ENCODE results near the gene NUAK2.

Gene NUAK2

GRCh38 chr1:205319081-205320018 is 2.2 kb downstream of the NUAK2 start:
- no peak for DNase-seq
- Histone ChIP-seq H3K4me3 (ENCODE audit: insufficient read depth, low read depth, low read length, poor library complexity, severe bottlenecking) (peak overlapping the region; percentile 94), H3K27ac (ENCODE audit: insufficient read depth, low read length, poor library complexity, severe bottlenecking) (peak overlapping the region; percentile 26)

GRCh38 chr1:205318231-205318991 is 3.1 kb downstream of the NUAK2 start:
- H3K27ac ChIP-seq (ENCODE audit: insufficient read depth, low read length, poor library complexity, severe bottlenecking) = no peak overlapping the region
- no peaks in the 10 kb centered on the region for H3K9me3 ChIP-seq (ENCODE audit: control insufficient read depth, low read length)
- H3K27me3 ChIP-seq (replicated peaks; ENCODE audit: control insufficient read depth, insufficient read depth, low read length, poor library complexity, severe bottlenecking) = no peaks in the 10 kb centered on the region
- DNase-seq = no peak
- H3K4me1 ChIP-seq (ENCODE audit: control insufficient read depth, insufficient read depth, low read length, poor library complexity, severe bottlenecking) = peaks cover 68% of the 10 kb centered on the region
- H3K4me3 ChIP-seq (ENCODE audit: insufficient read depth, low read depth, low read length, poor library complexity, severe bottlenecking) = peak overlapping the region; percentile 94
- no peaks in the 10 kb centered on the region for H3K36me3 ChIP-seq (ENCODE audit: control insufficient read depth, insufficient read depth, low read length)

More at GRCh38 chr1:205319081-205320018, 2.2 kb downstream of the NUAK2 start:
- Histone ChIP-seq H3K9me3 (ENCODE audit: control insufficient read depth, low read length) (no peaks in the 10 kb centered on the region), H3K27me3 (replicated peaks; ENCODE audit: control insufficient read depth, insufficient read depth, low read length, poor library complexity, severe bottlenecking) (no peaks in the 10 kb centered on the region), H3K4me1 (ENCODE audit: control insufficient read depth, insufficient read depth, low read length, poor library complexity, severe bottlenecking) (peaks cover 58% of the 10 kb centered on the region), H3K36me3 (ENCODE audit: control insufficient read depth, insufficient read depth, low read length) (no peaks in the 10 kb centered on the region)

DNA sequence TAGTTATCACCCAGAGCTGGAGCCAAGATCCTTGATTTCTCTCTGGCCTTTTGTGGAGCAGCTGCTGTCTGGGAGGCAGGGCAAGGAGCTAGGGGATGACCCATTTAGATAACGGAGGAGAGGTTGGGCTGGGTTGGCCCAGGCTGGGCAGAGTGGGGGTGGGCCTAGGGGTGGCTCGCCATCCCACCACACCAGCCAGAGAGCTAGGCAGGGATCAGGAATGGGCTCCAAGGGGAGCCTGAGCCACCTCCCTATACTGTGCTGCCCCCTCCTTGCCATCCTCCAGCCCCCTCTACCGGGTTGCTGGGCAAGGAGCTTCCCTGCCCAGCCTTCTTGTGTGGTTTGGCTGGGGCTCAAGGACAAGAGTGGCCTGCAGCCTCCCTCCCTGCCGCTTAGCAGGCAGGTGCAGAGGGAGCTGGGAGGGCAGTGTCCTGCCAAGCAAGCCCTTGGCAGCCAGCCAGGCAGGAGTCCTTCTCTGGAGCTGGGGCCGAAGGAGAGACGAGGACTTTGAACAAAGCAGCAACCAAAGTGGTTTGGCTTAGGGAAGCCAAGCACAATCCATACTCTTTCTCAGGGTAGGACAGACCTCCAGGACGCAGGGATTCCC is 4.1 kb downstream of the NUAK2 start:
- Histone ChIP-seq H3K36me3 (ENCODE audit: control insufficient read depth, insufficient read depth, low read length) (no peaks in the 10 kb centered on the region), H3K4me3 (ENCODE audit: insufficient read depth, low read depth, low read length, poor library complexity, severe bottlenecking) (no peak overlapping the region), H3K27me3 (replicated peaks; ENCODE audit: control insufficient read depth, insufficient read depth, low read length, poor library complexity, severe bottlenecking) (no peaks in the 10 kb centered on the region), H3K27ac (ENCODE audit: insufficient read depth, low read length, poor library complexity, severe bottlenecking) (no peak overlapping the region), H3K4me1 (ENCODE audit: control insufficient read depth, insufficient read depth, low read length, poor library complexity, severe bottlenecking) (peaks cover 72% of the 10 kb centered on the region), H3K9me3 (ENCODE audit: control insufficient read depth, low read length) (no peaks in the 10 kb centered on the region)
- DNase-seq = no peak

GRCh38 chr1:205316161-205316566 is 5.4 kb downstream of the NUAK2 start:
- no peaks in the 10 kb centered on the region for H3K27me3 ChIP-seq (replicated peaks; ENCODE audit: control insufficient read depth, insufficient read depth, low read length, poor library complexity, severe bottlenecking)
- H3K36me3 ChIP-seq (ENCODE audit: control insufficient read depth, insufficient read depth, low read length) = peaks cover 10% of the 10 kb centered on the region
- peaks cover 67% of the 10 kb centered on the region for H3K4me1 ChIP-seq (ENCODE audit: control insufficient read depth, insufficient read depth, low read length, poor library complexity, severe bottlenecking)
- H3K9me3 ChIP-seq (ENCODE audit: control insufficient read depth, low read length) = no peaks in the 10 kb centered on the region
- no peak overlapping the region for H3K4me3 ChIP-seq (ENCODE audit: insufficient read depth, low read depth, low read length, poor library complexity, severe bottlenecking)
- H3K27ac ChIP-seq (ENCODE audit: insufficient read depth, low read length, poor library complexity, severe bottlenecking) = peak overlapping the region; percentile 12
- no peak for DNase-seq

DNA sequence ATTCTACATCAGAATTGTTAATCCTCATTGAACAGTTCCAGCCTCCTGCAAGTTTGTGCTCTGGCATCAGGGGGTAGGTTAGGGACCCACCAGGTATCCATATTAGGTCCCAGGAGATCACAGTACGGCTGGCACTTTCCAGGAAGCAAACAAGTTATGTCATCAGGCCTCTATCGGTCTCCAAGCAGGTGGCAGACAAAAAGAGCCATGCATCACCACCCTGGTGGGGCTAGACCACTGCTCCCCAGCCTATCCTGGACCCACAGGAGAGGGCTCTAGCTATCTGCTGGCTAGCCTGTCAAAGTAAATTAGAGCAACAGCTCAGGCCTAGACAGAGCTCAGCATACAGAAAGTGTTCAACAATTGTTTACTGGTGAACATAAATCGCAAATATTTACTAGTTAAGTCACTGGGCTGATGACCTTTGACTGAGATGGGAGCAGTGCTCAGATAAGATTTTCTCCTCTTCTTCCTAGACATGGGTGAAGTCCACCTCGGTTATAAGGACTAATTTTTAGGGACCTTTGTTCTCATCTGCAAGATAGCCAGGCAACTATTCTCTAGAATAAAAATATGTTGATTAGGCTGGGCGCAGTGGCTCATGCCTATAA is 6.4 kb downstream of the NUAK2 start:
- no peaks in the 10 kb centered on the region for H3K27me3 ChIP-seq (replicated peaks; ENCODE audit: control insufficient read depth, insufficient read depth, low read length, poor library complexity, severe bottlenecking)
- DNase-seq = no peak
- H3K4me3 ChIP-seq (ENCODE audit: insufficient read depth, low read depth, low read length, poor library complexity, severe bottlenecking) = no peak overlapping the region
- H3K36me3 ChIP-seq (ENCODE audit: control insufficient read depth, insufficient read depth, low read length) = peaks cover 20% of the 10 kb centered on the region
- peaks cover 67% of the 10 kb centered on the region for H3K4me1 ChIP-seq (ENCODE audit: control insufficient read depth, insufficient read depth, low read length, poor library complexity, severe bottlenecking)
- no peak overlapping the region for H3K27ac ChIP-seq (ENCODE audit: insufficient read depth, low read length, poor library complexity, severe bottlenecking)
- H3K9me3 ChIP-seq (ENCODE audit: control insufficient read depth, low read length) = no peaks in the 10 kb centered on the region

- Histone ChIP-seq H3K4me3 (ENCODE audit: insufficient read depth, low read depth, low read length, poor library complexity, severe bottlenecking) (peak overlapping the region; percentile 24), H3K27me3 (replicated peaks; ENCODE audit: control insufficient read depth, insufficient read depth, low read length, poor library complexity, severe bottlenecking) (no peaks in the 10 kb centered on the region), H3K4me1 (ENCODE audit: control insufficient read depth, insufficient read depth, low read length, poor library complexity, severe bottlenecking) (peaks cover 56% of the 10 kb centered on the region)
Measured at GRCh38 chr1:205313563-205314308, 7.8 kb downstream of the NUAK2 start.

GRCh38 chr1:205312866-205313562 is 8.5 kb downstream of the NUAK2 start:
- Histone ChIP-seq H3K27me3 (replicated peaks; ENCODE audit: control insufficient read depth, insufficient read depth, low read length, poor library complexity, severe bottlenecking) (no peaks in the 10 kb centered on the region), H3K4me1 (ENCODE audit: control insufficient read depth, insufficient read depth, low read length, poor library complexity, severe bottlenecking) (peaks cover 48% of the 10 kb centered on the region), H3K27ac (ENCODE audit: insufficient read depth, low read length, poor library complexity, severe bottlenecking) (peak overlapping the region; percentile 62), H3K9me3 (ENCODE audit: control insufficient read depth, low read length) (no peaks in the 10 kb centered on the region), H3K36me3 (ENCODE audit: control insufficient read depth, insufficient read depth, low read length) (peaks cover 41% of the 10 kb centered on the region), H3K4me3 (ENCODE audit: insufficient read depth, low read depth, low read length, poor library complexity, severe bottlenecking) (peak overlapping the region; percentile 24)
- DNase-seq = no peak

More at GRCh38 chr1:205313563-205314308, 7.8 kb downstream of the NUAK2 start:
- no peak for DNase-seq
- H3K27ac ChIP-seq (ENCODE audit: insufficient read depth, low read length, poor library complexity, severe bottlenecking) = peak overlapping the region; percentile 62
- peaks cover 34% of the 10 kb centered on the region for H3K36me3 ChIP-seq (ENCODE audit: control insufficient read depth, insufficient read depth, low read length)
- H3K9me3 ChIP-seq (ENCODE audit: control insufficient read depth, low read length) = no peaks in the 10 kb centered on the region

DNA sequence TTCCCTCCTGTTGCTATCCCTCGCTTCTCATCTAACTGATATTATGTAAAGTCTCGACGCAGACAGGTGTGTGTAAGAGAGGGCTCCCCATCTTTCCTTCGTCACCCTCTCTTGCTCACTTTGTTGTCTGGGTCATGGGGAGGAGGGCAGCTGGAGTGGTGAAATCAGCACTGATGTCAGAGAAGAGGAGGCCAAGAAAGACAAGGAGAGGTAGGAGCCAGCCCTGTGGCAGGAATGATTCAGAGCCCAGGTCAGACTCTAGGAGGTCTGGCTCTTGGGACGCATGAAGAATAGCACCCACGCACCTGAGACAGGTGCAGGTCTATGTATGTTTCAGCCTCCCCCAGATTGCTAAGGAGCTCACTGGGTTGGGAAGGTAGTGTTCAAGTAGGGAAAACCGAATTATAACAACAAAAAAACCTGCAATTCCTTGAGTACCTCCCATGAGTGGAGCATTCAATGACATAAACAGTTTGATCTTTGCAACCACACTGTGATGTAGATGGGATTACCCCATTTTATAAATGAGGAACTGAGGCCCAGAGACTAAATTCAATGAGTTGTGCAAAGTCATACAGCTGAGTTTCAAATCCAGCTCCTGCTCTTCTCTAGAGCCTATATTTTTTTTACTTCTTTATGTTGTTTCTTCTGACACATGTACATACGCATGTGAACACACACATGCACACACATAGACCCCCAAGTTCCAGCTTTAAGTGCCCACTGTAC is 10.4 kb downstream of the NUAK2 start:
- H3K4me3 ChIP-seq (ENCODE audit: insufficient read depth, low read depth, low read length, poor library complexity, severe bottlenecking) = no peak overlapping the region
- peaks cover 60% of the 10 kb centered on the region for H3K36me3 ChIP-seq (ENCODE audit: control insufficient read depth, insufficient read depth, low read length)
- peaks cover 30% of the 10 kb centered on the region for H3K4me1 ChIP-seq (ENCODE audit: control insufficient read depth, insufficient read depth, low read length, poor library complexity, severe bottlenecking)
- H3K27me3 ChIP-seq (replicated peaks; ENCODE audit: control insufficient read depth, insufficient read depth, low read length, poor library complexity, severe bottlenecking) = no peaks in the 10 kb centered on the region
- H3K27ac ChIP-seq (ENCODE audit: insufficient read depth, low read length, poor library complexity, severe bottlenecking) = no peak overlapping the region
- no peak for DNase-seq
- no peaks in the 10 kb centered on the region for H3K9me3 ChIP-seq (ENCODE audit: control insufficient read depth, low read length)
